ENCODE measurements around the gene BCL7A. TPM values are rescaled to one million over a fixed set of nuclear protein-coding genes. Genes with fewer than 3 reads are reported as not detected.

The BCL7A gene
- total and polyA plus RNA-seq, 2 of the 8 experiments (the other 6 are each of a cell fraction or from before 2014, with no cell fraction given), result 11.9 to 12.7 TPM

- H4K91ac ChIP-seq (replicated peaks; ENCODE audit: insufficient read length, low read length), result peak overlapping the region; percentile 96
- peak overlapping the region; percentile 62 for H2BK5ac ChIP-seq (ENCODE audit: low read depth, low read length)
- WGBS, 2 experiments (ENCODE audit: extremely low coverage in 1 of 2, insufficient coverage in 1 of 2, insufficient read length in 1 of 2, insufficient replicate concordance in 2 of 2, low coverage in 1 of 2, low lambda C conversion rate in 2 of 2, missing lambda C conversion rate in 1 of 2), result 90% methylated on average over 10 of the region's 10 CpGs; no CpG with 5 or more reads in 1 of the 2 experiments
- no peaks in the 10 kb centered on the region; a peak in 1 of 8 replicates for H3K36me3 ChIP-seq (ENCODE audit: control insufficient read depth in 2 of 4, insufficient read depth in 4 of 4, low read length in 3 of 4)
- peaks cover 0 to 6% (median 0%) of the 10 kb centered on the region in 4 experiments; a peak in 3 of 7 replicates for H3K4me1 ChIP-seq (replicated peaks in 1 of 4; ENCODE audit: control insufficient read depth in 3 of 4, insufficient read depth in 4 of 4, low read length in 3 of 4)
- H2AFZ ChIP-seq (ENCODE audit: low read length), result no peak overlapping the region
- DNase-seq (ENCODE audit: low read depth in 1 of 2, low spot score in 2 of 2), result no peak
- no peak overlapping the region for H3K4ac ChIP-seq (replicated peaks; ENCODE audit: insufficient read length, low read depth, low read length)
- H3K4me3 ChIP-seq (ENCODE audit: extremely low read depth in 1 of 4, insufficient read depth in 2 of 4, low read depth in 3 of 4, low read length in 4 of 4), result no peak overlapping the region
- peak overlapping the region; percentile 30; the same call in 1 of the 2 replicates for H2BK12ac ChIP-seq (ENCODE audit: low read depth, low read length)
- CTCF ChIA-PET (ENCODE audit: partially characterized antibody), result interaction anchor here (1.2 to 4.8 kb wide), 4 partner anchors 14 to 48 kb away, joined by 3 to 40 read pairs (median 8); no protein-coding TSS in a partner anchor
- H2BK15ac ChIP-seq (ENCODE audit: low read length), result peak overlapping the region; percentile 50; the same call in 1 of the 2 replicates
- H2BK120ac ChIP-seq (replicated peaks; ENCODE audit: low read depth, low read length), result no peak overlapping the region
- no peaks in the 10 kb centered on the region for H3K9me3 ChIP-seq (ENCODE audit: insufficient read depth in 2 of 2, low read depth in 1 of 2, low read length in 1 of 2)
- H3K27ac ChIP-seq (ENCODE audit: low read depth, low read length), result no peak overlapping the region
- H3K14ac ChIP-seq (ENCODE audit: insufficient read length), result no peak overlapping the region
- peaks cover 5 to 21% of the 10 kb centered on the region in 2 experiments; a peak in 3 of 4 replicates for H3K79me2 ChIP-seq (ENCODE audit: control insufficient read depth in 1 of 2, insufficient read depth in 2 of 2, low read length in 2 of 2)
- no peak overlapping the region for H4K5ac ChIP-seq (ENCODE audit: insufficient read length, low read depth, low read length)
- POLR2A ChIA-PET (ENCODE audit: partially characterized antibody), result interaction anchor here (1.0 kb wide), 2 partner anchors 15 to 17 kb away, joined by 3 to 5 read pairs; no protein-coding TSS in a partner anchor
- no peaks in the 10 kb centered on the region; a peak in 1 of 7 replicates for H3K27me3 ChIP-seq (replicated peaks in 1 of 4; ENCODE audit: control insufficient read depth in 3 of 4, extremely low read depth in 1 of 4, insufficient read depth in 3 of 4, low read length in 3 of 4)
- H2BK20ac ChIP-seq (ENCODE audit: low read length), result peak overlapping the region; percentile 53; the same call in 1 of the 2 replicates
- H3K79me1 ChIP-seq (ENCODE audit: low read depth, low read length), result peaks cover 28% of the 10 kb centered on the region
- H3K56ac ChIP-seq (replicated peaks; ENCODE audit: insufficient read length, low read depth, low read length), result peak overlapping the region; percentile 100
- H3K9ac ChIP-seq (replicated peaks in 1 of 4; ENCODE audit: extremely low read depth in 1 of 4, low read depth in 3 of 4, low read length in 3 of 4), result no peak overlapping the region
- peaks cover 3 to 25% of the 10 kb centered on the region in 2 experiments for H4K20me1 ChIP-seq (replicated peaks in 1 of 2; ENCODE audit: control insufficient read depth in 1 of 2, insufficient read depth in 2 of 2, low read length in 2 of 2)
- no peak for FAIRE-seq
- no peak overlapping the region for H3K18ac ChIP-seq (ENCODE audit: extremely low read depth, low read length)
- peak overlapping the region; percentile 62; the same call in 1 of the 2 replicates for H4K8ac ChIP-seq (ENCODE audit: extremely low read depth, insufficient read depth, low read length)
- H3K23ac ChIP-seq (ENCODE audit: insufficient read length), result peak overlapping the region; percentile 20
- no peak overlapping the region for H3K4me2 ChIP-seq (ENCODE audit: insufficient read depth in 1 of 2, low read depth in 2 of 2, low read length in 2 of 2)
- no peak for TF ChIP-seq RBBP5 (IDR thresholded peaks at IDR 0.05; ENCODE audit: borderline replicate concordance, low read depth, low read length)
- TF ChIP-seq HDAC6 (IDR thresholded peaks at IDR 0.05; ENCODE audit: low read depth, low read length), result peak; percentile 2
- TF ChIP-seq TEAD4 (IDR thresholded peaks at IDR 0.05; ENCODE audit: low read depth, low read length), result no peak
- peaks cover 25% of the 10 kb centered on the region; the same call in 1 of the 2 replicates for H3K23me2 ChIP-seq (ENCODE audit: low read depth, low read length)
- peak overlapping the region; percentile 98 for H2AK5ac ChIP-seq (ENCODE audit: low read depth, low read length)
Measured at GRCh38 chr12:122094735-122095631, 73.3 kb downstream of the BCL7A start.
